IPS-18a (cell line): ENCODE results near the gene SDHAF2.
A peak's percentile ranks its signal among the peaks of the same experiment; 100 is the strongest.

ENCODE experiments used
- H3K27ac ChIP-seq: one replicate; pipeline ENCODE4 v1.5.1; 2013; ENCODE audit warnings: low read length
- H3K27me3 ChIP-seq: one replicate; pipeline ENCODE4 v1.6.1; 2013; ENCODE audit warnings: mild to moderate bottlenecking, low read length; ENCODE audit not compliant: control insufficient read depth, insufficient read depth
- H3K36me3 ChIP-seq: one replicate; pipeline ENCODE4 v1.6.1; 2013; ENCODE audit warnings: low read depth, low read length; ENCODE audit not compliant: control insufficient read depth
- H3K4me1 ChIP-seq: one replicate; pipeline ENCODE4 v1.6.1; 2013; ENCODE audit warnings: low read depth, low read length; ENCODE audit not compliant: control insufficient read depth
- H3K4me3 ChIP-seq: one replicate; pipeline ENCODE4 v1.5.1; 2013; ENCODE audit warnings: low read length
- H3K9ac ChIP-seq: one replicate; pipeline ENCODE4 v1.6.1; 2013; ENCODE audit warnings: mild to moderate bottlenecking, low read length, moderate library complexity
- H3K9me3 ChIP-seq: one replicate; pipeline ENCODE4 v1.6.1; 2013; ENCODE audit warnings: low read depth, low read length; ENCODE audit not compliant: control insufficient read depth

The SDHAF2 gene

GRCh38 chr11:61406067-61406466 lies 23.9 kb upstream of the SDHAF2 start:
- Histone ChIP-seq H3K27ac (no peak overlapping the region), H3K4me3 (no peak overlapping the region), H3K9me3 (no peaks in the 10 kb centered on the region), H3K36me3 (peaks cover 80% of the 10 kb centered on the region), H3K9ac (no peak overlapping the region), H3K27me3 (no peaks in the 10 kb centered on the region), H3K4me1 (no peaks in the 10 kb centered on the region)

- H3K9me3 ChIP-seq: no peaks in the 10 kb centered on the region
- H3K9ac ChIP-seq: no peak overlapping the region
- H3K27ac ChIP-seq: no peak overlapping the region
- no peaks in the 10 kb centered on the region for H3K4me1 ChIP-seq
- H3K27me3 ChIP-seq: no peaks in the 10 kb centered on the region
- H3K4me3 ChIP-seq: no peak overlapping the region
- H3K36me3 ChIP-seq: peaks cover 91% of the 10 kb centered on the region
These were observed 22.8 kb upstream of the SDHAF2 start for GRCh38 chr11:61406991-61407728.

GRCh38 chr11:61411589-61411988 lies 18.3 kb upstream of the SDHAF2 start:
- H3K9ac ChIP-seq: no peak overlapping the region
- no peak overlapping the region for H3K4me3 ChIP-seq
- no peaks in the 10 kb centered on the region for H3K4me1 ChIP-seq
- no peaks in the 10 kb centered on the region for H3K9me3 ChIP-seq
- no peak overlapping the region for H3K27ac ChIP-seq
- no peaks in the 10 kb centered on the region for H3K27me3 ChIP-seq
- H3K36me3 ChIP-seq: peaks cover 91% of the 10 kb centered on the region

- Histone ChIP-seq H3K4me1 (no peaks in the 10 kb centered on the region), H3K27ac (no peak overlapping the region), H3K9ac (no peak overlapping the region), H3K27me3 (no peaks in the 10 kb centered on the region), H3K36me3 (peaks cover 93% of the 10 kb centered on the region), H3K9me3 (no peaks in the 10 kb centered on the region), H3K4me3 (no peak overlapping the region)
These were observed 16.4 kb upstream of the SDHAF2 start for GRCh38 chr11:61413496-61413895.

DNA sequence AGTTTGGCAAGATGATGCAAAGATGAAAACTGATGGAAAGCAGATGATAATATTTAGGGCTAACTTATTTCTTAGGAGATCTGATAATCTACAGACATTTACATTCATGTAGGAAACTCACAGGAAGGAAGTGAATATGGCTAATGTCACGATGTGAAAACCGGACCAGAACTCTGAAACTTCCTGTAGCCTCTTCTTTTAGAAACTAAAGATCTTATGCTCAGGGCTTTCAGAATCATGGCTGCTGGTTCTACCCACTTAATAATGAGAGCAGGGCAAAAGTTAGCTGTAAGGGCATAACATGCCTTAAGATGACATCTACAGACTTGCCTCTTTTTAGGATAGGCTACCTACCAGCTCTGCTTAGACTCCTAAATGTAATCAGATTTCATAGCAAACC lies 15.4 kb upstream of the SDHAF2 start:
- Histone ChIP-seq H3K4me3 (no peak overlapping the region), H3K27ac (no peak overlapping the region), H3K4me1 (no peaks in the 10 kb centered on the region), H3K36me3 (peaks cover 98% of the 10 kb centered on the region), H3K9ac (no peak overlapping the region), H3K9me3 (no peaks in the 10 kb centered on the region), H3K27me3 (no peaks in the 10 kb centered on the region)

- H3K9ac ChIP-seq: no peak overlapping the region
- no peaks in the 10 kb centered on the region for H3K27me3 ChIP-seq
- no peak overlapping the region for H3K27ac ChIP-seq
- H3K36me3 ChIP-seq: peaks cover 98% of the 10 kb centered on the region
- no peaks in the 10 kb centered on the region for H3K4me1 ChIP-seq
- no peak overlapping the region for H3K4me3 ChIP-seq
- H3K9me3 ChIP-seq: no peaks in the 10 kb centered on the region
These were observed 14.5 kb upstream of the SDHAF2 start for GRCh38 chr11:61415381-61415780.

DNA sequence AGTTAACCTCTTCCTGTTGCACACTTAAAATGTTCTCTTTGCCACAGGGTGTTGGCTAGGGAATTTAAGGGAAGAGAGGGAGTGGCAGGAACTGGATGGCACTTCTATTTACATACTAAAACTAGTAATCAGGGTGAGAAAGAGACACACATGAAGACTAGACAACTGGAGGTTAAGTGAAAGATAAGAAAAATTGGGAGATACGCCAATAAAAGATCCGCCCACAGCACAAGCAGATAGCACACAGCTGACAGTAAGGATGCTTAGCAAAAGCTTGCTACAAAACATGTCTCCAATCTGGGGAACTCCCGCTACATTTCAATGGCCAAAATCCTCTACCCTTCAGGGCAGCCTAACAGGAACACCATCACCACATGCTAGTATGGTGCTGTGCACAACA lies 13.0 kb upstream of the SDHAF2 start:
- H3K36me3 ChIP-seq: peaks cover 96% of the 10 kb centered on the region
- no peak overlapping the region for H3K9ac ChIP-seq
- H3K27ac ChIP-seq: no peak overlapping the region
- no peak overlapping the region for H3K4me3 ChIP-seq
- H3K9me3 ChIP-seq: no peaks in the 10 kb centered on the region
- no peaks in the 10 kb centered on the region for H3K27me3 ChIP-seq
- no peaks in the 10 kb centered on the region for H3K4me1 ChIP-seq

GRCh38 chr11:61417670-61418069 lies 12.3 kb upstream of the SDHAF2 start:
- H3K36me3 ChIP-seq: peaks cover 96% of the 10 kb centered on the region
- no peaks in the 10 kb centered on the region for H3K4me1 ChIP-seq
- no peaks in the 10 kb centered on the region for H3K27me3 ChIP-seq
- H3K9me3 ChIP-seq: no peaks in the 10 kb centered on the region
- no peak overlapping the region for H3K9ac ChIP-seq
- H3K27ac ChIP-seq: no peak overlapping the region
- H3K4me3 ChIP-seq: no peak overlapping the region

DNA sequence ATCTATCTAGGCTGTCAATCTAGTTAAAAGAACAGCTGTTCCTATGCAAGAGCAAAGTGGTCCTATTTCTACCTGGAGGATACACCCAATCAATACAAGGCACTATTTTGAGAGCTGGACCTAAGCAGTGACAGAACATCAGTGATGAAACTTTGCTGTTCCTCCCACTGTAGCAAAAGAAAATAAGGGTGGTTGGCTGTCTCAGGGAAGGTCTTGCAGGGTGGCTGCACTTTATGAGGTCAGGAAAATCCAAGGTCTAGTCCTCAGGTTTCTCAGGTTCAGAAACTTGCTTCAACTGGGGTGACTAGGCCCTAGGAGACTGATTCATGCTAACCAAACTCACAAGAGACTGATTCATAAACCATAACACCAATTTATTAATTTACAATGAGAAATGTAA lies 11.8 kb upstream of the SDHAF2 start:
- Histone ChIP-seq H3K27ac (no peak overlapping the region), H3K27me3 (no peaks in the 10 kb centered on the region), H3K36me3 (peaks cover 93% of the 10 kb centered on the region)

GRCh38 chr11:61422226-61422625 lies 7.7 kb upstream of the SDHAF2 start:
- no peaks in the 10 kb centered on the region for H3K4me1 ChIP-seq
- H3K27ac ChIP-seq: no peak overlapping the region
- peaks cover 93% of the 10 kb centered on the region for H3K36me3 ChIP-seq
- no peak overlapping the region for H3K4me3 ChIP-seq
- H3K9ac ChIP-seq: no peak overlapping the region
- no peaks in the 10 kb centered on the region for H3K27me3 ChIP-seq
- H3K9me3 ChIP-seq: no peaks in the 10 kb centered on the region

More for the DNA sequence above, 11.8 kb upstream of the SDHAF2 start:
- Histone ChIP-seq H3K9me3 (no peaks in the 10 kb centered on the region), H3K4me3 (no peak overlapping the region), H3K4me1 (no peaks in the 10 kb centered on the region), H3K9ac (no peak overlapping the region)

GRCh38 chr11:61425367-61426131 lies 4.4 kb upstream of the SDHAF2 start:
- Histone ChIP-seq H3K9me3 (no peaks in the 10 kb centered on the region), H3K27ac (no peak overlapping the region), H3K9ac (no peak overlapping the region), H3K36me3 (peaks cover 76% of the 10 kb centered on the region), H3K27me3 (no peaks in the 10 kb centered on the region), H3K4me3 (no peak overlapping the region), H3K4me1 (no peaks in the 10 kb centered on the region)

DNA sequence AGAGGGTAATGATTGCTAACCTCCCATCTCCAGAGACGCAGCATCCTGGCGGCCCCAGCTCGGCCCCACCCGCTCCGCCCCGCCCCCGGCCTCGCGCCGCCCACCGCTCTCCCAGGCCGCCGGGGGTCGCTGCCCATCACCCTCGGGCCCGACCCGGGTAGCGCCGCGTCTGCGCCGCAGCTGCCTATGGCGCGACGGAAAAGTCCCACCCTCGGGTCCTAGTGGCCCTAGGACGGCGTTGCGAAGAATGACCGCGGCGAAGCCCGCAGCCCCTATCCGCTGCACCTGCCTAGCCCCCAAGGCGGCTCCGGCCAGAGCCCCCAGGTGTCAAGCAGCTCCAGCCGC lies 606 bp upstream of the SDHAF2 start:
- Histone ChIP-seq H3K27me3 (no peaks in the 10 kb centered on the region), H3K9ac (peak overlapping the region; percentile 98), H3K9me3 (no peaks in the 10 kb centered on the region), H3K4me1 (no peaks in the 10 kb centered on the region), H3K36me3 (peaks cover 43% of the 10 kb centered on the region), H3K4me3 (peak overlapping the region; percentile 86), H3K27ac (peak overlapping the region; percentile 82)
